Measurements from ENCODE around the gene ATG4D.

DNA sequence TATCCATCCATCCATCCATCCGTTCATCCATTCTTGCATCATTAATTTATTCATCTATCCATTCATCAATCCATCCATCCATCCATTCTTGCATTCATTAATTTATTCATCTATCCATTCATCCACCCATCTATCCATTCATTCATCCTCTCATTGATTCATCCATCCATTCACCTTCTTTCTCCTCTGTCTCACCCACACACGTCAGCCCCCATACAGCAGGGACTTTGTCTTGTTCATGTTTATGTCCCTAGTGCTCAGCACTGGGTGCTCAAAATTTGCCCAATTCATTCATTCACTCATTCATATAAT, 44.1 kb downstream of the ATG4D start:
- TF ChIP-seq, protein P1, sequence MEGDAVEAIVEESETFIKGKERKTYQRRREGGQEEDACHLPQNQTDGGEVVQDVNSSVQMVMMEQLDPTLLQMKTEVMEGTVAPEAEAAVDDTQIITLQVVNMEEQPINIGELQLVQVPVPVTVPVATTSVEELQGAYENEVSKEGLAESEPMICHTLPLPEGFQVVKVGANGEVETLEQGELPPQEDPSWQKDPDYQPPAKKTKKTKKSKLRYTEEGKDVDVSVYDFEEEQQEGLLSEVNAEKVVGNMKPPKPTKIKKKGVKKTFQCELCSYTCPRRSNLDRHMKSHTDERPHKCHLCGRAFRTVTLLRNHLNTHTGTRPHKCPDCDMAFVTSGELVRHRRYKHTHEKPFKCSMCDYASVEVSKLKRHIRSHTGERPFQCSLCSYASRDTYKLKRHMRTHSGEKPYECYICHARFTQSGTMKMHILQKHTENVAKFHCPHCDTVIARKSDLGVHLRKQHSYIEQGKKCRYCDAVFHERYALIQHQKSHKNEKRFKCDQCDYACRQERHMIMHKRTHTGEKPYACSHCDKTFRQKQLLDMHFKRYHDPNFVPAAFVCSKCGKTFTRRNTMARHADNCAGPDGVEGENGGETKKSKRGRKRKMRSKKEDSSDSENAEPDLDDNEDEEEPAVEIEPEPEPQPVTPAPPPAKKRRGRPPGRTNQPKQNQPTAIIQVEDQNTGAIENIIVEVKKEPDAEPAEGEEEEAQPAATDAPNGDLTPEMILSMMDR (IDR thresholded peaks at IDR 0.05; ENCODE audit: low read depth, low read length, missing input control): no peak
- no peak for TF ChIP-seq SP1 (IDR thresholded peaks at IDR 0.05)
- no peak for TF ChIP-seq EGR1 (IDR thresholded peaks at IDR 0.05; ENCODE audit: low read depth in 2 of 2)
- TF ChIP-seq, protein P2, sequence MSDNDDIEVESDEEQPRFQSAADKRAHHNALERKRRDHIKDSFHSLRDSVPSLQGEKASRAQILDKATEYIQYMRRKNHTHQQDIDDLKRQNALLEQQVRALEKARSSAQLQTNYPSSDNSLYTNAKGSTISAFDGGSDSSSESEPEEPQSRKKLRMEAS (IDR thresholded peaks at IDR 0.05): no peak
- TF ChIP-seq RAD21 (IDR thresholded peaks at IDR 0.05): no peak
- TF ChIP-seq, protein P3, sequence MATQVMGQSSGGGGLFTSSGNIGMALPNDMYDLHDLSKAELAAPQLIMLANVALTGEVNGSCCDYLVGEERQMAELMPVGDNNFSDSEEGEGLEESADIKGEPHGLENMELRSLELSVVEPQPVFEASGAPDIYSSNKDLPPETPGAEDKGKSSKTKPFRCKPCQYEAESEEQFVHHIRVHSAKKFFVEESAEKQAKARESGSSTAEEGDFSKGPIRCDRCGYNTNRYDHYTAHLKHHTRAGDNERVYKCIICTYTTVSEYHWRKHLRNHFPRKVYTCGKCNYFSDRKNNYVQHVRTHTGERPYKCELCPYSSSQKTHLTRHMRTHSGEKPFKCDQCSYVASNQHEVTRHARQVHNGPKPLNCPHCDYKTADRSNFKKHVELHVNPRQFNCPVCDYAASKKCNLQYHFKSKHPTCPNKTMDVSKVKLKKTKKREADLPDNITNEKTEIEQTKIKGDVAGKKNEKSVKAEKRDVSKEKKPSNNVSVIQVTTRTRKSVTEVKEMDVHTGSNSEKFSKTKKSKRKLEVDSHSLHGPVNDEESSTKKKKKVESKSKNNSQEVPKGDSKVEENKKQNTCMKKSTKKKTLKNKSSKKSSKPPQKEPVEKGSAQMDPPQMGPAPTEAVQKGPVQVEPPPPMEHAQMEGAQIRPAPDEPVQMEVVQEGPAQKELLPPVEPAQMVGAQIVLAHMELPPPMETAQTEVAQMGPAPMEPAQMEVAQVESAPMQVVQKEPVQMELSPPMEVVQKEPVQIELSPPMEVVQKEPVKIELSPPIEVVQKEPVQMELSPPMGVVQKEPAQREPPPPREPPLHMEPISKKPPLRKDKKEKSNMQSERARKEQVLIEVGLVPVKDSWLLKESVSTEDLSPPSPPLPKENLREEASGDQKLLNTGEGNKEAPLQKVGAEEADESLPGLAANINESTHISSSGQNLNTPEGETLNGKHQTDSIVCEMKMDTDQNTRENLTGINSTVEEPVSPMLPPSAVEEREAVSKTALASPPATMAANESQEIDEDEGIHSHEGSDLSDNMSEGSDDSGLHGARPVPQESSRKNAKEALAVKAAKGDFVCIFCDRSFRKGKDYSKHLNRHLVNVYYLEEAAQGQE (IDR thresholded peaks at IDR 0.05): no peak
- no peak for TF ChIP-seq TAF1 (conservative IDR thresholded peaks at IDR 0.05)
- TF ChIP-seq, protein P4, sequence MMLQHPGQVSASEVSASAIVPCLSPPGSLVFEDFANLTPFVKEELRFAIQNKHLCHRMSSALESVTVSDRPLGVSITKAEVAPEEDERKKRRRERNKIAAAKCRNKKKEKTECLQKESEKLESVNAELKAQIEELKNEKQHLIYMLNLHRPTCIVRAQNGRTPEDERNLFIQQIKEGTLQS (IDR thresholded peaks at IDR 0.05): no peak
- no peak for TF ChIP-seq YY1 (IDR thresholded peaks at IDR 0.05)
- TF ChIP-seq NR2F2 (IDR thresholded peaks at IDR 0.05): no peak
- TF ChIP-seq, protein P5, sequence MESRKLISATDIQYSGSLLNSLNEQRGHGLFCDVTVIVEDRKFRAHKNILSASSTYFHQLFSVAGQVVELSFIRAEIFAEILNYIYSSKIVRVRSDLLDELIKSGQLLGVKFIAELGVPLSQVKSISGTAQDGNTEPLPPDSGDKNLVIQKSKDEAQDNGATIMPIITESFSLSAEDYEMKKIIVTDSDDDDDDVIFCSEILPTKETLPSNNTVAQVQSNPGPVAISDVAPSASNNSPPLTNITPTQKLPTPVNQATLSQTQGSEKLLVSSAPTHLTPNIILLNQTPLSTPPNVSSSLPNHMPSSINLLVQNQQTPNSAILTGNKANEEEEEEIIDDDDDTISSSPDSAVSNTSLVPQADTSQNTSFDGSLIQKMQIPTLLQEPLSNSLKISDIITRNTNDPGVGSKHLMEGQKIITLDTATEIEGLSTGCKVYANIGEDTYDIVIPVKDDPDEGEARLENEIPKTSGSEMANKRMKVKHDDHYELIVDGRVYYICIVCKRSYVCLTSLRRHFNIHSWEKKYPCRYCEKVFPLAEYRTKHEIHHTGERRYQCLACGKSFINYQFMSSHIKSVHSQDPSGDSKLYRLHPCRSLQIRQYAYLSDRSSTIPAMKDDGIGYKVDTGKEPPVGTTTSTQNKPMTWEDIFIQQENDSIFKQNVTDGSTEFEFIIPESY (IDR thresholded peaks at IDR 0.05): no peak
- no peak for TF ChIP-seq RXRA (IDR thresholded peaks at IDR 0.05)
- TF ChIP-seq HNF4G (IDR thresholded peaks at IDR 0.05): no peak
- no peak for TF ChIP-seq JUND (IDR thresholded peaks at IDR 0.05)
